SK-N-SH (cell line): Measurements from ENCODE around the gene IGF2R. TPM values are rescaled to one million over a fixed set of nuclear protein-coding genes. Genes with fewer than 3 reads are reported as not detected.

Experiments
- CTCF ChIA-PET: fragments of 300-600, 350-600 bp; formaldehyde crosslinking; extraction: SDS; loops from one replicate; lab custom pipeline; 2021; lab: Yijun Ruan, JAX
- POLR2A ChIA-PET: fragments of 350-600 bp; sonication (Branson Sonifier 250); formaldehyde crosslinking; extraction: SDS; loops from one replicate; lab custom pipeline; 2020; ENCODE audit warnings: antibody characterized with exemption, inconsistent platforms; lab: Yijun Ruan, JAX
- DNase-seq: peaks from one replicate; pipeline ENCODE4 v3.0.0; 2012
- H2AFZ ChIP-seq: fragments of 200-600 bp; sonication (generic); 2 replicates; pipeline ENCODE4 v1.8.1; 2016; ENCODE audit warnings: antibody characterized with exemption, mild to moderate bottlenecking, low read depth
- H3F3A ChIP-seq: fragments of 200-600 bp; sonication (generic); replicated peaks from 2 replicates; pipeline ENCODE3; 2016; ENCODE audit warnings: antibody characterized with exemption, mild to moderate bottlenecking; ENCODE audit not compliant: insufficient read depth
- H3K27ac ChIP-seq, 2 experiments: fragments of 200-500 bp in 1 of 2; fragments of 200-600 bp in 1 of 2; sonication (Bioruptor generic) in 1 of 2; sonication (generic), shearing (Covaris generic) in 1 of 2; 2 replicates each; pipeline versions ENCODE4 v1.5.1 to v1.6.1; 2014 to 2016; ENCODE audit warnings: low read depth in 2 of 2, inconsistent platforms in 1 of 2, low read length in 1 of 2, mild to moderate bottlenecking in 1 of 2, mixed read lengths in 1 of 2
- H3K27me3 ChIP-seq: fragments of 200-600 bp; sonication (generic), shearing (Covaris generic); 2 replicates; pipeline ENCODE4 v1.6.1; 2016; ENCODE audit warnings: mixed run types; ENCODE audit not compliant: insufficient read depth
- H3K36me3 ChIP-seq, 2 experiments: fragments of 200-500 bp in 1 of 2; fragments of 200-600 bp in 1 of 2; sonication (Bioruptor generic) in 1 of 2; sonication (generic) in 1 of 2; replicated peaks in 1 of 2; 2 replicates each; pipeline versions ENCODE3 to v1.5.1; 2014 to 2016; ENCODE audit warnings: low read length in 1 of 2, mild to moderate bottlenecking in 1 of 2; ENCODE audit not compliant: insufficient read depth in 2 of 2, control insufficient read depth in 1 of 2
- H3K4me1 ChIP-seq, 2 experiments: fragments of 200-500 bp in 1 of 2; fragments of 200-600 bp in 1 of 2; sonication (Bioruptor generic) in 1 of 2; sonication (generic), shearing (Covaris generic) in 1 of 2; 2 replicates each; pipeline versions ENCODE4 v1.5.1 to v1.6.1; 2014 to 2016; ENCODE audit warnings: low read depth in 1 of 2, low read length in 1 of 2, mixed run types in 1 of 2; ENCODE audit not compliant: insufficient read depth in 2 of 2, control insufficient read depth in 1 of 2
- H3K4me2 ChIP-seq: fragments of 200-600 bp; sonication (generic), shearing (Covaris generic); 2 replicates; pipeline ENCODE4 v1.6.1; 2017; ENCODE audit warnings: mixed run types
- H3K4me3 ChIP-seq, 2 experiments: fragments of 200-500 bp in 1 of 2; fragments of 200-600 bp in 1 of 2; sonication (Bioruptor generic) in 1 of 2; sonication (generic), shearing (Covaris generic) in 1 of 2; 2 replicates each; pipeline versions ENCODE4 v1.5.1 to v1.8.1; 2014 to 2016; ENCODE audit warnings: low read depth in 2 of 2, inconsistent platforms in 1 of 2, low read length in 1 of 2, mild to moderate bottlenecking in 1 of 2, mixed read lengths in 1 of 2, moderate library complexity in 1 of 2
- H3K79me2 ChIP-seq: fragments of 200-600 bp; sonication (generic); 2 replicates; pipeline ENCODE4 v1.8.1; 2017; ENCODE audit warnings: mild to moderate bottlenecking; ENCODE audit not compliant: insufficient read depth
- H3K9ac ChIP-seq: fragments of 200-600 bp; sonication (generic); 2 replicates; pipeline ENCODE4 v1.6.1; 2017; ENCODE audit warnings: mixed run types
- H3K9me2 ChIP-seq: fragments of 200-600 bp; sonication (generic); 2 replicates; pipeline ENCODE4 v1.6.1; 2017; ENCODE audit warnings: mixed run types
- H3K9me3 ChIP-seq: fragments of 200-600 bp; sonication (generic); 2 replicates; pipeline ENCODE4 v1.6.1; 2017; ENCODE audit warnings: mixed run types, mild to moderate bottlenecking, moderate library complexity
- H4K20me1 ChIP-seq: fragments of 200-600 bp; sonication (generic); 2 replicates; pipeline ENCODE4 v1.6.1; 2017; ENCODE audit warnings: mild to moderate bottlenecking, mixed run types; ENCODE audit not compliant: insufficient read depth
- CHD2 ChIP-seq: fragments of 150-350 bp; IDR thresholded peaks from 2 replicates; pipeline ENCODE4 v1.6.1; 2018; ENCODE audit warnings: low read length; ENCODE audit not compliant: partially characterized antibody
- ELF1 ChIP-seq: IDR thresholded peaks from 2 replicates; pipeline ENCODE4 v1.4.0; 2012
- EZH2phosphoT487 ChIP-seq: fragments of 200-600 bp; sonication (generic); IDR thresholded peaks from 2 replicates; pipeline ENCODE4 v1.6.1; 2017; ENCODE audit warnings: low read depth, mixed run types, mild to moderate bottlenecking, antibody characterized with exemption, moderate library complexity, borderline replicate concordance
- FOXJ3 ChIP-seq: sonication (generic); formaldehyde crosslinking; IDR thresholded peaks from 2 replicates; pipeline ENCODE4 v1.5.1; 2020; ENCODE audit warnings: mild to moderate bottlenecking, missing genetic modification reagents
- GABPA ChIP-seq: IDR thresholded peaks from 2 replicates; pipeline ENCODE4 v1.4.0; 2012; ENCODE audit warnings: low read depth, mild to moderate bottlenecking
- JUND ChIP-seq: IDR thresholded peaks from 2 replicates; pipeline ENCODE4 v1.4.0; 2012
- MAX ChIP-seq: IDR thresholded peaks from 2 replicates; pipeline ENCODE4 v1.4.0; 2012; ENCODE audit warnings: low read depth
- MEF2A ChIP-seq: IDR thresholded peaks from 2 replicates; pipeline ENCODE4 v1.4.0; 2012; ENCODE audit warnings: low read depth, borderline replicate concordance
- MXI1 ChIP-seq: IDR thresholded peaks from 2 replicates; pipeline ENCODE4 v1.6.1; 2012; ENCODE audit warnings: mild to moderate bottlenecking, low read depth, low read length, improper control_type of control experiment
- PBX3 ChIP-seq: IDR thresholded peaks from 2 replicates; pipeline ENCODE4; 2012
- POLR2AphosphoS5 ChIP-seq: IDR thresholded peaks from 2 replicates; pipeline ENCODE4 v1.6.1; 2012; ENCODE audit warnings: low read depth, low read length
- REST ChIP-seq: IDR thresholded peaks from 2 replicates; pipeline ENCODE4 v1.6.1; 2012; ENCODE audit warnings: mild to moderate bottlenecking, low read depth, low read length, moderate library complexity
- SMC3 ChIP-seq: IDR thresholded peaks from 2 replicates; pipeline ENCODE4 v1.6.1; 2012; ENCODE audit warnings: low read depth, low read length, improper control_type of control experiment
- TAF1 ChIP-seq: IDR thresholded peaks from 2 replicates; pipeline ENCODE4 v1.6.1; 2012; ENCODE audit warnings: low read depth, mild to moderate bottlenecking, low read length, moderate library complexity, borderline replicate concordance
- TEAD4 ChIP-seq: IDR thresholded peaks from 2 replicates; pipeline ENCODE4 v1.4.0; 2012; ENCODE audit warnings: mild to moderate bottlenecking, borderline replicate concordance; ENCODE audit not compliant: insufficient read depth
- USF1 ChIP-seq: IDR thresholded peaks from 2 replicates; pipeline ENCODE4 v1.4.0; 2012; ENCODE audit warnings: low read depth, borderline replicate concordance
- USF2 ChIP-seq: fragments of 150-350 bp; IDR thresholded peaks from 2 replicates; pipeline ENCODE4 v1.6.1; 2017; ENCODE audit warnings: antibody characterized with exemption, low read length, low read depth, borderline replicate concordance
- YY1 ChIP-seq: IDR thresholded peaks from 2 replicates; pipeline ENCODE4 v1.4.0; 2012; ENCODE audit warnings: low read depth, mild to moderate bottlenecking
- WGBS: methylation state at CpG from one replicate; pipeline ENCODE4 v1.1.6; 2017; ENCODE audit warnings: low lambda C conversion rate; 5-methylcytosine and 5-hydroxymethylcytosine counted together
- polyA plus RNA-seq, 3 experiments: library from polyadenylated mRNA; depleted of rRNA; stranded (reverse); fragments of >200 nt; gene quantifications; 2 replicates each; pipeline ENCODE4 v1.2.3, GENCODE V29; 2012

The IGF2R gene
- polyA plus RNA-seq, 1 of the 3 experiments (the other 2 are of a cell fraction) = 45.0 TPM

GRCh38 chr6:160024152-160024551 is 55.3 kb downstream of the IGF2R start:
- no peak for TF ChIP-seq SMC3
- TF ChIP-seq MXI1 = no peak
- no peak for TF ChIP-seq YY1
- no peak for TF ChIP-seq PBX3
- TF ChIP-seq MEF2A = no peak
- TF ChIP-seq POLR2AphosphoS5 = no peak
- TF ChIP-seq TAF1 = no peak
- TF ChIP-seq USF2 = no peak
- TF ChIP-seq ELF1 = no peak
- no peak for TF ChIP-seq FOXJ3 (CRISPR knock-in tag)
- no peak for TF ChIP-seq TEAD4
- TF ChIP-seq CHD2 = no peak
- no peak for TF ChIP-seq EZH2phosphoT487
- no peak for TF ChIP-seq GABPA
- TF ChIP-seq JUND = no peak
- no peak for TF ChIP-seq USF1
- TF ChIP-seq REST = no peak
- TF ChIP-seq MAX = no peak
- H3K27me3 ChIP-seq = no peaks in the 10 kb centered on the region
- POLR2A ChIA-PET = no interaction called here

More at GRCh38 chr6:160024152-160024551, 55.3 kb downstream of the IGF2R start:
- no peak overlapping the region for H2AFZ ChIP-seq
- H3K36me3 ChIP-seq = peaks cover 6 to 37% of the 10 kb centered on the region in 2 experiments
- no peak for DNase-seq
- H3K4me1 ChIP-seq = no peaks in the 10 kb centered on the region; a peak in 1 of 4 replicates
- no peaks in the 10 kb centered on the region for H3K9me2 ChIP-seq
- H4K20me1 ChIP-seq = no peaks in the 10 kb centered on the region
- no peaks in the 10 kb centered on the region for H3F3A ChIP-seq
- H3K4me3 ChIP-seq = no peak overlapping the region
- no peak overlapping the region for H3K4me2 ChIP-seq
- no peaks in the 10 kb centered on the region for H3K79me2 ChIP-seq
- no peak overlapping the region for H3K9ac ChIP-seq
- no peak overlapping the region for H3K27ac ChIP-seq
- CTCF ChIA-PET = interaction anchor here (0.6 to 1.8 kb wide), 3 partner anchors 17 to 171 kb away, joined by 3 to 5 read pairs (median 3); no protein-coding TSS in a partner anchor
- WGBS = 95% methylated on average over 8 of the region's 8 CpGs
- H3K9me3 ChIP-seq = no peaks in the 10 kb centered on the region
